ENCODE measurements around the gene GNA14.

- TF ChIP-seq CTCF (IDR thresholded peaks at IDR 0.05) (no peak), REST (IDR thresholded peaks at IDR 0.05; ENCODE audit: insufficient read depth in 1 of 2, low read depth in 2 of 2, low read length in 1 of 2) (no peak)
Measured at GRCh38 chr9:77469515-77470231, 178.4 kb downstream of the GNA14 start.

Data from Panc1 (cell line).